Activated naive CD8-positive, alpha-beta T cell treated with anti-CD3 and anti-CD28 coated beads for 36 hours (primary cell): ENCODE data around the gene SDC1. TPM values are rescaled to one million over a fixed set of nuclear protein-coding genes. Genes with fewer than 3 reads are reported as not detected.
A peak's percentile ranks its signal among the peaks of the same experiment; 100 is the strongest.
"Not testable (repeated sequence)": the region's sequence is repeated elsewhere in the genome, so short reads cannot be mapped to it uniquely, and the experiment has no call there.

Experiments used
- DNase-seq: peaks from one replicate; pipeline ENCODE4 v3.0.0; 2021
- H3K27ac Mint-ChIP-seq: one replicate; pipeline ENCODE4 v1.8.0; 2022; ENCODE audit warnings: mild to moderate bottlenecking, moderate library complexity, mixed read lengths
- H3K27me3 Mint-ChIP-seq: one replicate; pipeline ENCODE4 v1.8.0; 2022; ENCODE audit warnings: mild to moderate bottlenecking, mixed read lengths
- H3K36me3 Mint-ChIP-seq: one replicate; pipeline ENCODE4 v1.8.0; 2021; ENCODE audit warnings: mild to moderate bottlenecking, mixed read lengths
- H3K4me1 Mint-ChIP-seq: one replicate; pipeline ENCODE4 v1.8.0; 2021; ENCODE audit warnings: mixed read lengths
- H3K4me3 Mint-ChIP-seq: one replicate; pipeline ENCODE4 v1.8.0; 2022; ENCODE audit warnings: mild to moderate bottlenecking, moderate library complexity, mixed read lengths
- H3K9me3 Mint-ChIP-seq: one replicate; pipeline ENCODE4 v1.8.0; 2022; ENCODE audit warnings: mixed read lengths
- total RNA-seq, 2 experiments: library from RNA; stranded (reverse); gene quantifications; one replicate each; pipeline ENCODE4 v1.2.3, GENCODE V29; 2021

SDC1 gene
- total RNA-seq, 2 experiments from 2014 or later, result 0.36 TPM; not detected in 1

DNA sequence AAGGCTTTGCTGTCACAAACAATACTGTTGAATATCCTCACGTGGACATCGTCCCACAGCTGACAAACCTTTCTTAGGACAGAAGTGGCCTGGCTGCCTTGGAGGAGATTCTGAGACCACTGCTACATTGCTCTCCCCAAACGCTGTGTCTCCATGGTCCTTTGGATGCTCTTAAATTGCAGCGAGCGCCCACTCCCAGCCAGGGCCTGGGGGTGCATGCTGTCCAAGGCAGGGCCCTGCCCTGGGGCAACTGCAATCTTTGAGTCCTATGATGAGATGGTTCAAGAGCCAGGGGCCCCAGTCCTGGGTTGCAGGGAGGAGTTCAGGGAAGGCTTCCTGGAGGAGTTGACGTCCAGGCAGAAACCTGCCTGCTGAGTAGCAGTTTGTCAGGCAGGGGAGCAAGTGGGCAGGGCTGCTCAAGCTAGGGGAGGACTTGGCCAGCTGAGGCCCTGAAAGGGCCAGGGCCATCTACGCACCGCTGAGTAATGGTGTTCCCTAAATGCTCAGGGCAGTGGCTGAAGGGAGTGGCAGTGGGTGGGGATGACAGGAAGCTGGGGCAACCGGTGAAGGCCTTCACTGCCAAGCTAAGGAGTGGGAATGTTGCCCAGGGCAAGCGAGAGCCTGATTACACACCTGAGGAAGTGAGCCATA is 10.8 kb upstream of the SDC1 start:
- Mint-ChIP-seq H3K27me3 (peaks cover 9% of the 10 kb centered on the region), H3K9me3 (no peaks in the 10 kb centered on the region), H3K27ac (no peak overlapping the region), H3K4me3 (no peak overlapping the region), H3K36me3 (no peaks in the 10 kb centered on the region), H3K4me1 (no peaks in the 10 kb centered on the region)
- DNase-seq, result no peak

DNA sequence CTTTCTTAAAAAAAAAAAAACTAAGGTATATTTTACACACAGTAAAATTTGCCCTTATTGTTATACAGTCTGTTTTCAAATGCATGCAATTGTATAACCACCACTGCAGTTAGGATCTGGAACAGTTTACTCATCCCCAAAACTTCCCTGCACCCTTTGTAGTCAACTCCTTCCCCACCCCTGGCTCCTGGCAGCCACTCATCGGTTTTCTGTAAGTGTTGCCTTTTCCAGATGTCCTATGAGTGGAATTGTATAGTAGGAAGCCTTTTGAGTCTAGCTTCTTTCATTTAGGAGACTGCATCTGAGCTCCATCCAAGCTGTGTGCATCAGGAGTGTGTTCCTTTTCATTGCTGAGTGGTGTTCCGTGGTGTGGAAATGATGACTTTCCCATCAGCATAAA is 9.7 kb upstream of the SDC1 start:
- not testable (repeated sequence) for H3K4me3 Mint-ChIP-seq, H3K4me1 Mint-ChIP-seq, H3K9me3 Mint-ChIP-seq, H3K27me3 Mint-ChIP-seq, DNase-seq, H3K36me3 Mint-ChIP-seq, H3K27ac Mint-ChIP-seq

GRCh38 chr2:20232837-20233207 is 7.9 kb upstream of the SDC1 start:
- H3K9me3 Mint-ChIP-seq, result no peaks in the 10 kb centered on the region
- no peak overlapping the region for H3K4me3 Mint-ChIP-seq
- H3K36me3 Mint-ChIP-seq, result no peaks in the 10 kb centered on the region
- H3K4me1 Mint-ChIP-seq, result no peaks in the 10 kb centered on the region
- H3K27ac Mint-ChIP-seq, result no peak overlapping the region
- no peak for DNase-seq
- H3K27me3 Mint-ChIP-seq, result peaks cover 18% of the 10 kb centered on the region

DNA sequence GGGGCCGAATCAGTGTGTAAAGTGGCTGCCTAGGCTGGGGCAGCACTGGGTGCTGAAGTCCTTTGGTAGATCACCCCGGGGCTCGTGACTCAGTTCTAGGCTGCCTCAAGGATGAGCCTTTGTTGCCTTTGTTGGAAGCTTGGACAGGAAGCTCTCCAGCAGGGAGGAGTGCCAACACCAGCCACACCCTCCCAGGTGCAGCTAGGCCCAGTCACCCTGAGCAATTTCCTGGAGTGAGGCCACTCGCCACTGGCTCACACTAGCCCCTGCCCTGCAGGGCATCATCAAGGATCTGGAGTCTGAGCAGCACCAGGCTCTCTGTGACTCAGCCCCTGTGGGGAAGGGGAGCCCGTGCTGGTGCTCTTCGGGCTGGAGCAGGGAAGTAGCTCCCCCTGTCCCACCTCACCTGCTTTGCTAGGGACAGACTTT is 6.7 kb upstream of the SDC1 start:
- Mint-ChIP-seq H3K4me3 (no peak overlapping the region), H3K27me3 (peaks cover 27% of the 10 kb centered on the region), H3K9me3 (no peaks in the 10 kb centered on the region), H3K4me1 (no peaks in the 10 kb centered on the region), H3K36me3 (no peaks in the 10 kb centered on the region), H3K27ac (no peak overlapping the region)
- DNase-seq, result no peak

DNA sequence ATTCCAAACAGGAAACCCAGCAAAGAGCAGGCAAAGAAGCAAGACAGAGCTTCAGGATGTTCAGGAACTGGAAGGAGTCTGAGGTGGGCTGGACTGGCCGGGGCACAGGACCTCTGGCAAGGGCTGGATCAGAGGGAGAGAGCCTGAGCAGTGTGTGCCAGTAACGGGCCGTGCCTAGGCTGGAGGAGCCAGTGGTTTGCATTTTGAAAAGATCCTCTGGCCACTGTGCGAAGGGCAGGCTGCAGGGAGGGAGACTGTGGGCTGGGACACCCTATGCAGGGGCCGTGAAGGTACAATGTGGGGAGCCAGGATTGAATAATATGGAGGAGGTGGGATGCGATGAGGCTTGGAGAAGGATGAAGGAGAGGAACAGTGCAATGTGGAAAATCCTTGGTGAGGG is 6.2 kb upstream of the SDC1 start:
- Mint-ChIP-seq H3K9me3 (no peaks in the 10 kb centered on the region), H3K36me3 (no peaks in the 10 kb centered on the region), H3K4me3 (no peak overlapping the region), H3K27me3 (peaks cover 32% of the 10 kb centered on the region), H3K27ac (no peak overlapping the region), H3K4me1 (no peaks in the 10 kb centered on the region)
- no peak for DNase-seq

DNA sequence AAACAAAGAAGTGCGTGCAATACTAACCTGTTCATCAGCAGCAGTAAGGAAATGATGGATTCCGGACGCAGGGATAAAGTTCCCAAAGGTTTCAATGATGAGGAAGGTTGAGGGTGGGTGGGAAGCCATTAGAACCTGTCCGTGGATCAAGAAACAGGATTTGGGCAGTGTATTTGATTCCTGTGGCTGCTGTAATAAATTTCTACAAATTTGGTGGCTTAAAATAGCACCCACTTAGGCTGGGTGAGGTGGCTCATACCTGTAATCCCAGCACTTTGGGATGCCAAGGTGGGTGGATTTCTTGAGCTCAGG is 5.1 kb upstream of the SDC1 start:
- H3K27me3 Mint-ChIP-seq, result peaks cover 37% of the 10 kb centered on the region
- H3K36me3 Mint-ChIP-seq, result no peaks in the 10 kb centered on the region
- H3K27ac Mint-ChIP-seq, result no peak overlapping the region
- DNase-seq, result no peak
- H3K4me3 Mint-ChIP-seq, result no peak overlapping the region
- H3K9me3 Mint-ChIP-seq, result no peaks in the 10 kb centered on the region
- H3K4me1 Mint-ChIP-seq, result peaks cover 4% of the 10 kb centered on the region

DNA sequence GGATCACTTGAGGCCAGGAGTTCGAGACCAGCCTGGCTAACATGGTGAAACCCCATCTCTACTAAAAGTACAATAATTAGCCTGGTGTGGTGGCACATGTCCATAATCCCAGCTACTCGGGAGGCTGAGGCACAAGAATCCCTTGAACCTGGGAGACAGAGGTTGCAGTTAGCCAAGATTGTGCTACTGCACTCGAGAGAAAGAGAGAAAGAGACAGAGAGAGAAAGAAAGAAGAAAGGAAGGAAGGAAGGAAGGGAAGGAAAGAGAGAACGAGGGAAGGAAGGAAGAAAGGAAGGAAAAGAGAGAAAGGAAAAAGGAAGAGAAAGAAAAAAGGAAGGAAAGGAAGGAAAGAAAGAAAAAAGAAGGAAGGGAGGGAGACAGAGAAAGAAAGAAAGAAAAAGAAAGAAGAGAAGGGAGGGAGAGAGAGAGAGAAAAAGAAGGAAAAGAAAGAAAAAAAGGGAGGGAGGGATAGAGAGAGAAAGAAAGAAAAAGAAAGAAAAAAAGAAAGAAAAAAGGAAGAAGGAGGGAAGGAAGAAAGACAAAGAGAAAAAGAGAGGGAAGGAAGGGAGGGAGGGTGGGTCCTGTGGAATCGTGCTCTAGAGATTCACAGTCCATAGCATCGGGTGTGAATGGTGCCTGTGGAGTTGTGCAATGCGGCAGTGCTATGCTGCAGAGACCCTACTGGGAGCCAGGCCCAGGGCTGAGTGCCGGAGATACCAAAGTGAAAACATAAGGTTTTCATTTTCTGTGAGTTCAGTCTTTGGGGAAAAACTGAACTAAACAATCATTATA is 4.6 kb upstream of the SDC1 start:
- H3K27ac Mint-ChIP-seq, result no peak overlapping the region
- H3K36me3 Mint-ChIP-seq, result no peaks in the 10 kb centered on the region
- H3K4me3 Mint-ChIP-seq, result no peak overlapping the region
- DNase-seq, result no peak
- peaks cover 37% of the 10 kb centered on the region for H3K27me3 Mint-ChIP-seq
- H3K9me3 Mint-ChIP-seq, result no peaks in the 10 kb centered on the region
- H3K4me1 Mint-ChIP-seq, result peaks cover 4% of the 10 kb centered on the region

DNA sequence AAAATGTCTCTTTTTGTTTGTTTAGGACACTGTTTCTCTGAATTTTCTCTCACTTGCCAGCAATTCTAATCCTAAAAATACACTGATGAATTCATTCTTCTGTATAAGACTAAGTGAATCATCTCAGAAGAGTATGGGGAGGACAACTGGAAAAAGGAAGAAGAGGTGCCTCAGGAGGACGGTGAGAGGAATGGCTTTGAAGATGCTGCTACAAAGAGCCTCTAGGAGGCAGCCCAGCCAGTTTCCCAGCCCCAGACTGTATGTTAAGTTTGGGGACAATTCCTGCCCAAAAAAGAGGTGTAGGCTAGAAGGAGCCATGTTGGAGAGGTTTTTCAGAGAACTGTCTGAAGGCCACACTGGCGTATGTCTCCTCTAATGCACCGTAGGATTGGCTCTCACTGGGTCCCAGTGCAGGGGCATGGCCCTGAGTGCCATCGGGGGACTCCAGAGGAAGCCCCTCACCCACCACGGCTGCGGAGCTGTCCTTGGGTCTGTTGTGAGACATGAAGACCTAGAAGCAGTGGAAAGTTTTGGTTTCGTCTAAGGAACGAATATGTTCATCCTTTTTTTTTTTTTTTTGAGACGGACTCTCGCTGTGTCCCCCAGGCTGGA is 3.1 kb upstream of the SDC1 start:
- Mint-ChIP-seq H3K4me3 (no peak overlapping the region), H3K27ac (no peak overlapping the region), H3K4me1 (peaks cover 4% of the 10 kb centered on the region), H3K9me3 (no peaks in the 10 kb centered on the region), H3K27me3 (peaks cover 35% of the 10 kb centered on the region), H3K36me3 (no peaks in the 10 kb centered on the region)
- no peak for DNase-seq

GRCh38 chr2:20226152-20226545 is 1.2 kb upstream of the SDC1 start:
- H3K4me3 Mint-ChIP-seq, result peak overlapping the region; percentile 34
- H3K36me3 Mint-ChIP-seq, result no peaks in the 10 kb centered on the region
- peaks cover 54% of the 10 kb centered on the region for H3K27me3 Mint-ChIP-seq
- peaks cover 4% of the 10 kb centered on the region for H3K4me1 Mint-ChIP-seq
- H3K9me3 Mint-ChIP-seq, result no peaks in the 10 kb centered on the region
- H3K27ac Mint-ChIP-seq, result no peak overlapping the region
- no peak for DNase-seq

DNA sequence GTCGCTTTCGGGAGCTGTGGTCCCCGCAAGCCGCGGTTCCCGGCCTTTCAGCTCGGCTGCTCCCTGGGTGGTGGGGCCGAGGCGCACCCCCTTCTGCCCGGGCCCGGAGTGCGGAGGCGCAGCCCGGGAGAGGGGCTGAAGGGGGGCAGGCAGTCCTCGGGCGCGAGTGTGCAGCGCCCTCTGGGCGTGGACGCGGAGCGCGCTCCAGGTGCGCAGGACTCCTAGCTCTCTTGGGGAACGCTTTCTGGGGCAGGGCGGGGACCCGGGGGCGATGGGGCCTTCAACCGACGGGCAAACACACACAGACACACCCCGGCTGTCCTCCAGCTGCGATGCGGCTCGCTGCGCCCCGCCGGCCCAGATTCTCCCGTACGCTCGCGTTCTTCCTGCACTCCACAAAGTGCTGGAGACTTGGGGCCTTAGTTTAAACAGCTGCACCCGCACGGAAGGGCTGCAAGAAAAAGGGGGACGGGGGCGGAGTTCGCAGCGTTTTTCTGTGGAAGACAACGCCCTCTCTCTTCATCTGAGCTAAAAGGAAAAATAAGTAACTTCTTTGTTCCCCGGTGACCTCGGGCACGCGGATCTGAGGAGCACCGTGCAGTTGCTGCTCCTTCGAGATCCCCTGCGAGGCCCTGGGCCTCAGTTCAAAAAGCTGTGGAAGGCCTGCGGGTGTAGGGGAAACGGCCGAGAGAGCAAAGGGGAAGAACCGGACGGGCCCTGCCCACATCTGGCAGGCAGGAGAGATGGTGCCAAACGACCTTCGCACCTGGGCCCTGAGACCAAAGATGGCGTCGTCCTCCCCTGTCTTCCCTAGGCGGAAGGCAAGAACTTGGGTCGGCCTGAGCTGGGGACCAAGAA is 593 bp upstream of the SDC1 start:
- peaks cover 4% of the 10 kb centered on the region for H3K4me1 Mint-ChIP-seq
- no peaks in the 10 kb centered on the region for H3K36me3 Mint-ChIP-seq
- peaks cover 60% of the 10 kb centered on the region for H3K27me3 Mint-ChIP-seq
- no peak overlapping the region for H3K27ac Mint-ChIP-seq
- peak overlapping the region; percentile 42 for H3K4me3 Mint-ChIP-seq
- peak; percentile 46 for DNase-seq
- no peaks in the 10 kb centered on the region for H3K9me3 Mint-ChIP-seq

DNA sequence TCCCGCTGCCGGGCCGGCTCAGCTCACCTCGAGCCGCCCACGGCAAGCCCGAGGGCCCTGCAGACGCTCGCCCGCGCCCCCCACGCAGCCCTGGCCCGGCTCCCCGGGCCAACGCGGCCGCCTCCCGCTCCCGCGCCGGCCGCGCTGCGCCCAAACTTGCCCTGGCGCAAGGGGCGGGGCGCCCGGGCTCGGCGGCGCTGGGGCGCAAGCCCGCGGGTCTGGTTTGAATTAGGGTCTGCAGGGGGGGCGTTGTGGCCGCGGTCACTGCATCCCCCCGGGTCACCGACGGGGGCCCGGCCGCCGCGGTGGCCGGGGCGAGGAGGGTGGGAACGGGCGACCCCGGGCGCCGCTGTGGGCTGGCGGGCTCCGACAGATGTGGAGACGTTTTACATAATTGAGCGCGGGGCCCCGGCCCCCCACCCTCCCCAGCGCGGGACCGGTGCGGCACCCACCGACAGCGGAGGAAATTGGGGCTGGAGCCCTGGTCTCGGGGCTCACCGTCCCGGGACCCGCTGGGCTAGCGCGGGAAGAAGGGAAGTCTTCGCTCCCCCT is 690 bp downstream of the SDC1 start:
- DNase-seq, result peak; percentile 30
- H3K27me3 Mint-ChIP-seq, result peaks cover 62% of the 10 kb centered on the region
- H3K4me1 Mint-ChIP-seq, result peaks cover 4% of the 10 kb centered on the region
- H3K4me3 Mint-ChIP-seq, result no peak overlapping the region
- no peaks in the 10 kb centered on the region for H3K9me3 Mint-ChIP-seq
- H3K36me3 Mint-ChIP-seq, result no peaks in the 10 kb centered on the region
- H3K27ac Mint-ChIP-seq, result no peak overlapping the region

DNA sequence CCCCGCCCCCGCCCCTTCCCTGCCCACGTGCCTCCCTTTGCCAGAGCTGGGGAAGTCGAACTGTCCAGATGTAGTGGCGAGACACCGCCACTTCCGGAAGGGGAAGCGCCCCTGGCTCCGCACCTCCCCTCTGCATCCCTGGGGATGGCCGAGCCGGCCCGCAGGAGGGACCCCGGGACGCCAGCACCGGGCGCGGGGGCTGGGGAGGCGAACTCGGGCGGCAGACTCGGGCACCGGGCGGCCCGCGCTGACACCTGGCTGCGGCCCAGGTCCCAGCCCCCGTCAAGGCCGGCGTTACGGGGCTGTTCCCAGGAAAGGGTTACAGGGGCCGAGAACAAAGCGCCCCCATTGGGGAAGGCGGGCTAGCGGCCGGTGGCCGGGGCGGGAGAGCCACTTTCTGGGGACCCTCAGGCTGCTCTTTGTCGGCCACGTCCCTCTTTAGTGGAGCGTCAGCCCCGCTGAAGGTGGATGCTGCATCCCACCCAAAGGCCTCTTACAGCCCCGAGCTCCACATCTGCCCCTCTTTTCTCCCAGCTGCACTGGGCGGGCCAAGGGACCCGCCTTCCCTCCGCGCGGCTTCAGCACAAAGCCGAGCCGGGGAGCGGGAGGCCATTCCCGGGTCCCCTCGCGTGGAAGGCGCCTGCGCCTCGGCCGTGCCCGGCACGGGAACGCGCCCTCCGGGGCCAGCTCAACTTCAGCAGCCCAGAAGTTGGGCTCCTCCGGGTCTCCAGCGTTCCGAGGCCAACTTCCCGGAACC is 1.3 kb downstream of the SDC1 start:
- Mint-ChIP-seq H3K27me3 (peaks cover 57% of the 10 kb centered on the region), H3K9me3 (no peaks in the 10 kb centered on the region), H3K27ac (no peak overlapping the region), H3K36me3 (no peaks in the 10 kb centered on the region), H3K4me3 (no peak overlapping the region), H3K4me1 (peaks cover 4% of the 10 kb centered on the region)
- DNase-seq, result peak; percentile 23

DNA sequence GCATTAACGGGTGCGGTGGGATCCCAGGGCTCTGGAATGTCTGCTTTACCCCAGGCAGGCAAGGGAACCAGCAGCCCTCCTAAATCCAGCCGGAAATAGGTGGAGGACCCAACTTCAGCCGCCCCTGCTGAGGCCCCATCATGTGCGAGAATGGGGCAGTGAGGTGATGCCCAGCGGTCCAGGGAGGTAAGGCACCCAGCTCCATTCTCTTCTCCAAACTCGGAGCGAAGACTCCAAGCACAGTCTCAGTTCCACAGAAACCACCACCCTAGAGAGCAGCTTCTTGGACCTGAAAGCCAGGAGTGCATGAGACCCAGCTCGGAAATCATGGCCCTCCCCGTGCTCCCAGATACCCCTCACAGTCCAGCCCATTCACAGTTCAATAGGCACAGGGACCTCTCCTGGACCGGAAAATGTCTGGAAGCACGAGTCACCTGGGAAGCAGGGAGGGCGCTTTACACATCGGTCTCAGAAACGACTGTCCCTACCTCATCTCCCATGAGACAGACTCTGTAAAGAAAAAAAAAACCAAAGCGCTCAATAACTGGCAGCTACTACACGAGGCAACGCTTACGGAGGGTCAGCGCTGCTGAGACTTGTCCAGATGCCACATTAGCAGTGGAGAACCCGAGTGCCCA is 2.0 kb downstream of the SDC1 start:
- H3K4me3 Mint-ChIP-seq, result peak overlapping the region; percentile 19
- H3K27me3 Mint-ChIP-seq, result peaks cover 60% of the 10 kb centered on the region
- DNase-seq, result no peak
- H3K36me3 Mint-ChIP-seq, result no peaks in the 10 kb centered on the region
- H3K9me3 Mint-ChIP-seq, result no peaks in the 10 kb centered on the region
- peaks cover 4% of the 10 kb centered on the region for H3K4me1 Mint-ChIP-seq
- no peak overlapping the region for H3K27ac Mint-ChIP-seq
